Measurements from ENCODE around the gene SRCAP.

The SRCAP gene

DNA sequence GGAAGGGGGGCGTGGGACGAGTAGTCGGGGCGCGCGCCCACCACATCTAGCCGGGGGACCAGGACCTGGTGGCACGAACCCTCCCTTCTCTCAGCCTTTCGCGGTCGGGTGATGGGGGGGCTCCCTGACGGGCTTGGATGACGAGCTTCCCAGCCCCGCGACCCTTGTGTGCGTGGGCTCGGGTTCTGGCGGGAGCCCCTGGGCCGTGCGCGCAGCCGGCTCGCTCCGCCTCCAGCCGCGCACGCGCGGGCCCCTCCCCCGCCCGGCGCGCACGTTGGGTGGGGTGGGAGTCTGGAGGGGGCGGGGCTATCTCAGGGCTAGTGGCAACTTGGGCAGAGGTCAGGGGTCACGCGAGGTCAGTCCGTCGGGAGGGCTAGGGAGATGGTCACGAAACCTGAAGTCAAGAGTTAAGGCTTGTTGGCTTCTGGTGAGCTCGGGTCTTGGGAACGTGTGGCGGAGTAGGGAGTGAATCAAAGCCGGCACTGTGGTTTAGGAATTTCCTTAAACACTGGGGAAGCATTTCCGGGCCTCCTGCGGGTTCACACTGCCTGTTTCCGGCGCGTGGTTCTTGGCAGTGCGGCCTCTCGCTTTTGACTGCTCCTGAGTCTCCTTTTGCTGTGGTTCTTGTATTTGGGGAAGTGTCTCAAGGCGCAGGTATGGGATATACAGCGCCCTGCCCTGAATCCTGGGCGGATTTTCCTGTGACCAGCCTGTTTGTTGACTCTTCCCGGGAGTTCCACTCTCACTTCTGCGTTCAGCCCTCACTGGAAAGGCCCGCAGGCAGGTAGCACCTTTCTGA, at the start of gene SRCAP:
Gene SRCAP, plus strand, starts transcription at position 356 of the 799 bp plus-strand sequence. CDS start 1,654 bp downstream, outside the sequence.
- peak; percentile 40 for DNase-seq

DNA sequence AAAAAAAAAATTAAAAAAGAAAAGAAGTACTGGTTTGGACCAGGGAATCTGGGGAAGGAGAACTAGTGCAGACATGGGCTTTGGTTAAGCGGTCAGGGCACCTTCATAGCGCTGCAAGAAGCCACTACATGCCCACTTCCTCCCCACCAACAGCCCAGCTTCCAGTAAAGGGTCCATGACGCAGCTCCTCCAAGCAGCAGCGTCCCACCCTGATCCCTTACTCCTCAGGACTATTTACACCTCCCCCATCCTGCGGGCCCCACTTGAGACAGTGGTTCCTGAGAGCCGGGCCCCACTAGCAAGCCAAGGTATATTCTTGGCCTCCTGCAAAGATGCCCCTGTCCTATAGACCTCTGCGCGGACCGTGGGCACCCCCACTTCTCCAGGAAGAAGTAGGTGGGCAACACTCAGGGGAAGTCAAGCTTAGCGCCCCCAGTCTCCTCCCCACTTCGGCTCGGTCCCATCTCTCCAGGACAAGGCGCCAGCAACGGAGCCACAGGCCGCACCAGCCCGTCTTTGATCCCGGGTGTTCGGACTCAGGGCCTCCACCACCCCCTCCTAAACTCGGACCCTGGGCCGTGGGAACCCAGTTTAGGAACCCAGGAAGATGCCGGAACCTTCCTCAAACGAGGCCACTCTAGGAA, 49.1 kb upstream of the SRCAP start:
- no peak for DNase-seq

DNA sequence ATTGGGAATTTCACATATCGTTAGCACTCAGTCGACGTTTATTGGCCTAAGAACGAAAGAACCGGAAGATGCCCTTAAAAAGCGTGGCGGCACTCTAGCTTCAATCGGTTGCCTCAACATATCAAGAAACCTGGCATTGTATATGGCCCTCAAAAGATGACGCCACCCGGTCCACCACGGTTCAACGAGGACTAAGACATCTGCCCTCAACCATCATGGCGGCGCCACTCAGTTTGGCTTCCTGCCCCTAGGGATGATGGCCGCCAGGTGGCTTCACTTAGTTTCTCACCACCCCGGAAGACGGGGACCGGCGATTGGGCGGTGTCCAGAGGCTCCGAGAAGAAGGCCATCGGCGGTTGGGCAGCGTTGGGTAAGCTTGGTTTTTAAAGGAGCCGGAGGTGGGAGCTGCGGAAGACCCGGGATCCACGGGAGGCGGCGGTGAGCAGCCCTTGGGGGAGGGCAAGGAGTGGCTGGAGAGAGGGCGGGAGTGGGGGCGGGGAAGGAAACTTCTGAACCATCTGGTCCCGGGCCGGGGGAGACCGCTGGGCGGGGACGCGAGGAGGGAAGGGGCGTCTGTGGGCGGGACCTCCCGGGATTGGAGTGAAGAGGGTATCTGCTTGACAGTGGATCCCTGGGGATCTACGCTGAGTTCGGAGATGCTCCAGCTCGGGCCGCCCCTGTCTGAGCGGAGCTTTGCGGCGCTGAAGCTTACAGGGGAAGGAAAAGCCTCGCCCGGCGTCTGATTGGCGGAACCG, 48.4 kb upstream of the SRCAP start, which contains the start of gene PRR14:
Gene PRR14, plus strand, starts transcription at position 592 of the 755 bp plus-strand sequence. CDS start 686 bp downstream, outside the sequence.
- peak; percentile 98 for DNase-seq

DNA sequence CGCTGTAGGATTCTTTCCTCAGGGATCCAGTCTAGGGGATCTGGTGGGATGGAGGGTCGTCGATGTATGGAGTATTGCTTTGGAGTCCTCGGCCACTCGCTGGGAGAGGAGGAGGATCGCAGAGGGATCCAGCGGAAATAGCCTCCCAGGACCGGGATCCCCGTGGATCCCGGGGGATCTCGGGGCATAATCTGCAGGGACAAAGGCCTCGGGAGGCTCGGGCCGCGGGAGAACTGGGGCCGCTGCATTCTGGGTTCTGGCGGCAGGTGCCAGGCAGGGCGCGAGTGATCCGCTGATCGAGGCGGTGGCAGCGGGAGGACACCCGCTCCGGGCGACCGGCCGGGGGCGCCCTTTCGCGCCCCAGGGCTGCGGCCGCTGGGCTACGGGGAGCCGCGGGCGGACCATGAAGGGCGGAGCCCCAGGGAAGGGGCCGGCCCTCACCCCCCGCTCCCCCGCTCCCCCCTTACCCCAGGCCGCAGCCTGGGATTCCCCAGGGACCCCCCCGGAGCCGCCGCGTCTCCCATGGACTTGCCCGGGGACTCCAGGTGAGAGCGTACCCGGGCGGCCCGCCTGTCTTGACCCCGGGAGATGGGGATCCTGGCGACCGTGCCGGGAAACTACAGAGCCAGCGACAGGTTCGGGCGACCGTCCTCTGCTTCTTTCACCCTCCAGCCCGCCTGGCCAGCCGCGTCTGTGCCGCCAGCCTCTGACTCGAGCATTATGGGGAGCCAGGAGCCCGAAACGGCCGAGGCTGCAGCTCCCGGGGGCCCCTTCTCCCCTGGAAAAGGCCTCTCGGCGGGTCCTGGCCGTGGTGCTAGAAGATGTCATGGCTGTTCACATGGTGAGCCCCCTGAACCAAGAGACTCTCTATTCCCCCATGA, 47.6 kb upstream of the SRCAP start:
- peak; percentile 71 for DNase-seq

- no peak for DNase-seq
Measured at GRCh38 chr16:30652005-30652296, 47.0 kb upstream of the SRCAP start.

DNA sequence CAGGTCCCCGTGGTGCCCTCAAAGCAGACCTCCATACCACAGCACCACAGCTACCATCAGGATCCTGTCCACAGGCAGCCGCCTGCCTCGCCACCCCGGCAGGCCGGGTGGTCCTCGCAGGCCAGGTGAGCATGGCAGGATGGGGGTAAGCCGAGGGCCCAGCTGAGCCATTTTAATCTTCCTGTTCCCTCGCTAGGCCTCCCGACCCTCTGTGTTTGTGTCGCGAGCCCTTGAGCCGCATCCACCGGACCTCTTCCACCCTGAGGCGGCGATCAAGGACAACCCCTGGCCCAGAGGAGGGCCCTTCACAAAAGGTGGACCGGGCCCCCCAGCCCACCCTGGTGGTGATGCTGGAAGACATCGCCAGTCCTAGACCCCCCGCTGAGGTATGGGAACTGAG, 46.3 kb upstream of the SRCAP start:
- DNase-seq = no peak

GRCh38 chr16:30654856-30655255, 44.1 kb upstream of the SRCAP start:
- no peak for DNase-seq

- no peak for DNase-seq
Measured at GRCh38 chr16:30655815-30656347, 43.1 kb upstream of the SRCAP start.

- DNase-seq = no peak
Measured at GRCh38 chr16:30656388-30656787, 42.6 kb upstream of the SRCAP start.

DNA sequence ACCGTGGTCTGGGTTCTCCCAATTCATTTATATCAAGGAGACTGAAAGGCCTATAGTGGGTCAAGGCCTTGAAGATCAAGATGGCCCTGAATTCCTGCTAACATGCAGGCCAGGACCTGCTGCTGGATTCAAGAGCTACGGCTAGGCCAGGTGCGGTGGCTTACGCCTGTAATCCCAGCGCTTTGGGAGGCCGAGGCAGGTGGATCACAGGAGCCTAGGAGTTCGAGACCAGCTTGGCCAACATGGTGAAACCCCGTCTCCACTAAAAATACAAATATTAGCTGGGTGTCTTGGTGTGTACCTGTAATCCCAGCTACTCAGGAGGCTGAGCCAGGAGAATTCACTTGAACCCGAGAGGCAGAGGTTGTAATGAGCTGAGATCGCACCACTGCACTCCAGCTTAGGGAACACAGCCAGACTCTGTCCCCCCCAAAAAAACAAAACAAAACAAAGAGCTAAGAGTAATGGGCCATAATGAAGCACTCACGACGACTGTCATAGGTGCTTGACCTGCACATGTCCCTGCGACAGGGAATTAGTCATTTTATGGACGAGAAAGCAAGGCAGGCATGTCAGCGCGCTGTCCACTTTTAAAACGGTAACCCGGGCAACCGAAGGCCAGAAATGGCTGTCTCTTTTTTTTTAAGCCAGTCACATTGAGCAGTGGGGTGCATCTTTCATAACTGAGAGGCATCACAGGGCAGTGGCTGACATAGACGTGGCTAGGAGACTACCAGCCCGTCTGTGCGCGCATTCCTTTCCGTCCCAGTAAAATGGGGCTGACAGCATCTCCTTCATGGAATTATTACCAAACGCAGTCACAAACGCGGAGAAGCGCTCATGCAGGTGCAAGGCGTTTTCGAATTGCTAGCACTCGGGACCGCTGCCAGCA, 41.8 kb upstream of the SRCAP start:
- no peak for DNase-seq

GRCh38 chr16:30657866-30658730, 40.9 kb upstream of the SRCAP start, which contains the start of gene FBRS:
Gene FBRS (plus strand): TSS chr16:30658431. CDS start chr16:30659519, 1,088 bp downstream.
- DNase-seq = peak; percentile 99

GRCh38 chr16:30658731-30659506, 40.1 kb upstream of the SRCAP start:
- DNase-seq = peak; percentile 73

DNA sequence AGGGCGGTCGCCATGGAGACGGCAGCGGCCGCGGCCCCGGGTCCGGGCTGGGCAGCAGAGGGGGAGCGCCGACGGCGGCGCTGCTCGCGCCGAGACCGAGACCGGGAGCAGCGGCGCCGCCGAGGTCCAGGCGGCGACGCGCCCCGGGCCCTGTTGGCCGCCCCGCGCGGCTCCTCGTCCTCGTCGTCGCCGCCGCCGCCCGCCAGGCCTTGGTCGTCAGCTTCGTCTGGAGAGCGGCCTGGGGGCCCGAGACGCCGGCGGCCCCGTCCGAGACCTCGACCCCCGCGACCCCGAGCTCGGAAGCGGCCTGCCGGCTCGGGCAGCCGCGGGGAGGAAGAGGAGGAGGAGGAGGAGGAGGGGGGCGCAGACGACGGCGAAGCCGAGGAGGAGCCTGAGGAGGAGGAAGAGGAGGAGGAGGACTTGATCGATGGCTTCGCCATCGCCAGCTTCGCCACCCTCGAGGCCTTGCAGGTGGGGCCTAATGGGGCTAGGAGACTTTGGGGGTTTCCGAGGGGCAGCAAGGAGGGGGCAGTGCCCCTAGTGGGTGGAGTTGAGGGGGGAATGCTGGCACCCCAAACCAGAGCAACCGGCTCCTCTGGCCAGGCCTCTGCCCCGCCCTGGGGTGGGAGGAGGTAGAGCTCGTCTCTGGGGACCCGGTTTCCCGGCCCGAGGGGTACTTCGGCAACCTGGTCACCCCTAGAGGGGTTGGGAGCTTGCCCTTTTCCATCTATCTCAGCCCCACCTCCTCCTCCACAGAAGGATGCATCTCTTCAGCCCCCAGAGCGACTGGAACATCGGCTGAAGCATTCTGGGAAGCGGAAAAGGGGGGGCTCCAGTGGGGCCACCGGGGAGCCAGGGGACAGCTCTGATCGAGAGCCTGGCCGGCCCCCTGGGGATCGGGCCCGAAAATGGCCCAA, 39.2 kb upstream of the SRCAP start:
- no peak for DNase-seq

DNA sequence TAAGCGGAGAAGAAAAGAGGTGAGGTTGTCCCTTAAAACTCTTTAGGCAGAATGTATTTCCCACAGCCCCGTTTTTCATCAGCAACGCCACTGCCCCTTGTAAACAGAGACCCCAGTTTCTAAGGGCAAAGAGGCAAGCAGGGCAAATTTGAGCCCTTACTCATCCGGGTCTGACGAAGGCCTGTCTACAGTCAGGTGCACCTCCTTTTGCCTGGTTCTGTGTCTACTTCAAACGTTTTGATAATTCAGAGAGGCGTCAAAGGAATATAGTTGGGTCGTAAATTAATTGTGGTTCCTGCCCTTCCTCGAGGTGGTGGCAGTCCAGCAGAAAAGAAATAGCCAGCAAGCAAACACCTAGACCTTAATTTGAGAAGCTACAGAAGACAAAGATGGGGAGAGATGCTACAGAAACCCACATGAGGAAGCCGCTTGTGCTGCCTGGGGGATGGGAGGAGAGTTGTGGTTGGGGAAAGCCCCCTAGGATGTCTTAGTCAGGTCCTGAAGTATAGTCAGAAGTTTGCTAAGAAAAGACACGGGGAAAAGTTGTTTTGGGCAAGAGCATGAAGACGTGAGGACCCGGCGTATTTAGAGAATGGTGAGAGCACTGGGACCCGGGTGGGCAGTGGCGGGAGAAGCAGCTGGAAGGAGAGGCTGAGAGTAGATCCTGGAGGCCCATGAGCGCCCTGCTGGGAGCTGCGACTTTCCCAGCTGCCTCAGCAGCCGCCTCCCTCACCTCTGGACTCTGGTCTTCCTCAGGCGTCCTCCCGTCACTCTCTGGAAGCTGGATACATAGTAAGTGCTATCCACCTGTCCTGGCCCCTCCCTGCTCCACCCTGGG, 38.3 kb upstream of the SRCAP start:
- DNase-seq = no peak

GRCh38 chr16:30662449-30662848, 36.5 kb upstream of the SRCAP start:
- DNase-seq = no peak

- DNase-seq = no peak
Measured at GRCh38 chr16:30663038-30663437, 35.9 kb upstream of the SRCAP start.

DNA sequence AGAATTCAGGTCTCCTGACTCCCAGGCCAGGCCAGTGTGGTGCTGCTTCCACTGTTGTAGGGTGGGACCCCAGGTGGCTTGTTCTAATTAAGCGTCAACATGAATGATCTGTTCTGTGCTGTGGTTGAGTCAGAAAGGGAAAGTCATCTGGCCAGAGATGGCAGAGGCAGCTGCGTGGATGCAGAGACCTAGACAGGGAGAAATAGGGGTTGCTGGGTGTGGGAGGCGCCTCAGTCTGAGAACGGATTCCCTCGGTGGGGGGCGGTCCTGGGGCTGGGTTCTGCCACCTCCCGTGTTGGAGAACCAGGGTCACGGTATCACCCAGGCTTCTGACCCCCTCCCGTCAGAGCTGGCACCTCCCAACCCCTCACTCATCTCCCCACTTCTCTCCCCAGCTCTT, 35.2 kb upstream of the SRCAP start:
- DNase-seq = no peak

All from NCI-H2107 (cell line).